K562 (cell line): Measurements from ENCODE around the gene ELK4. TPM values are rescaled to one million over a fixed set of nuclear protein-coding genes. Genes with fewer than 3 reads are reported as not detected.

ENCODE experiments used
- ATAC-seq: fragments of 200-7000 bp; cut with Tn5 transposase; 3 replicates; pipeline ENCODE4 v1.9.1; 2020; ENCODE audit warnings: moderate library complexity
- BruUV-seq: library from RNA; stranded (reverse); fragments of 400-500 nt; replicated peaks from 2 replicates; lab custom pipeline; 2021; lab: Mats Ljungman, UMichigan
- CTCF ChIA-PET: fragments of 300-600 bp; formaldehyde crosslinking; extraction: SDS; loops from one replicate; lab custom pipeline; 2021; ENCODE audit warnings: low intra/inter-chr PET ratio; lab: Yijun Ruan, JAX
- POLR2A ChIA-PET: fragments of 300-600, 350-650 bp; sonication (Branson Sonifier 250); formaldehyde crosslinking; extraction: SDS; loops from one replicate; lab custom pipeline; 2021; ENCODE audit warnings: antibody characterized with exemption, inconsistent platforms; lab: Yijun Ruan, JAX
- DNase-seq, 4 experiments: peaks; one replicate each; pipeline versions ENCODE4 v3.0.0 to v3.0.0-alpha.2; 2011 to 2018; ENCODE audit warnings: low spot score in 3 of 4, mixed read lengths in 3 of 4; ENCODE audit errors: extremely low read depth in 1 of 4
- FAIRE-seq: peaks from 2 replicates; lab custom pipeline; 2011; peaks lifted over from hg19 to GRCh38; lab: Jason Lieb, UNC
- H2AFZ ChIP-seq: 2 replicates; pipeline ENCODE4 v1.6.0; 2011; ENCODE audit warnings: low read depth, low read length, control low read depth, inconsistent platforms
- H3K27ac ChIP-seq: fragments of 200-600 bp; 3 replicates; pipeline ENCODE4 v1.8.0; 2011; ENCODE audit warnings: low read depth, mild to moderate bottlenecking, control low read depth, inconsistent platforms, low read length, moderate library complexity, mixed read lengths; ENCODE audit errors: extremely low read depth
- H3K27me3 ChIP-seq, 2 experiments: fragments of 300-600 bp in 1 of 2; 2 replicates in 1 of 2; 3 replicates in 1 of 2; pipeline versions ENCODE4 v1.6.0 to v1.8.0; 2011; ENCODE audit warnings: inconsistent platforms in 2 of 2, low read length in 2 of 2, mild to moderate bottlenecking in 1 of 2, mixed read lengths in 1 of 2, moderate library complexity in 1 of 2; ENCODE audit not compliant: control insufficient read depth in 2 of 2, insufficient read depth in 2 of 2
- H3K36me3 ChIP-seq: fragments of 300-600 bp; 3 replicates; pipeline ENCODE4 v1.8.0; 2011; ENCODE audit warnings: mild to moderate bottlenecking, low read length, inconsistent platforms; ENCODE audit not compliant: control insufficient read depth, insufficient read depth
- H3K4me1 ChIP-seq, 2 experiments: fragments of 200-600 bp in 1 of 2; replicated peaks in 1 of 2; 2 replicates in 1 of 2; 3 replicates in 1 of 2; pipeline versions ENCODE4 v1.5.1 to v1.8.0; 2011; ENCODE audit warnings: inconsistent platforms in 2 of 2, low read length in 2 of 2, mild to moderate bottlenecking in 1 of 2, mixed read lengths in 1 of 2, moderate library complexity in 1 of 2; ENCODE audit not compliant: control insufficient read depth in 2 of 2, insufficient read depth in 2 of 2
- H3K4me2 ChIP-seq: 2 replicates; pipeline ENCODE4 v1.6.1; 2011; ENCODE audit warnings: low read length, control low read depth, inconsistent platforms, mixed read lengths; ENCODE audit not compliant: insufficient read depth
- H3K4me3 ChIP-seq: fragments of 200-600 bp; sonication (generic), shearing (Covaris generic); 2 replicates; pipeline ENCODE4 v1.5.1; 2016; ENCODE audit warnings: control low read depth, inconsistent platforms
- H3K79me2 ChIP-seq: fragments of 200-600 bp; 3 replicates; pipeline ENCODE4 v1.8.0; 2011; ENCODE audit warnings: low read length, inconsistent platforms; ENCODE audit not compliant: control insufficient read depth, insufficient read depth
- H3K9ac ChIP-seq, 2 experiments: 2 replicates each; pipeline versions ENCODE4 v1.6.0 to v1.6.1; 2011; ENCODE audit warnings: low read depth in 2 of 2, low read length in 2 of 2, control low read depth in 1 of 2, inconsistent platforms in 1 of 2, mild to moderate bottlenecking in 1 of 2, mixed read lengths in 1 of 2; ENCODE audit not compliant: insufficient read depth in 1 of 2
- H3K9me1 ChIP-seq: one replicate; pipeline ENCODE4 v1.6.0; 2011; ENCODE audit warnings: inconsistent platforms, mild to moderate bottlenecking, low read length, moderate library complexity; ENCODE audit not compliant: control insufficient read depth, insufficient read depth
- H3K9me3 ChIP-seq: replicated peaks from 2 replicates; pipeline ENCODE4 v1.5.1; 2011; ENCODE audit warnings: low read depth, low read length, inconsistent platforms; ENCODE audit not compliant: control insufficient read depth, insufficient read depth
- H4K20me1 ChIP-seq: replicated peaks from 2 replicates; pipeline ENCODE4 v1.6.1; 2011; ENCODE audit warnings: low read length, inconsistent platforms, mixed read lengths; ENCODE audit not compliant: control insufficient read depth, insufficient read depth
- BCL6 ChIP-seq: fragments of 250-450 bp; sonication (Bioruptor Pico); IDR thresholded peaks from 2 replicates; pipeline ENCODE4 v1.4.0; 2020
- BRCA1 ChIP-seq, 2 experiments: fragments of 450-650 bp in 1 of 2; sonication (generic) in 1 of 2; formaldehyde crosslinking in 1 of 2; IDR thresholded peaks; 2 replicates each; pipeline versions ENCODE4 v1.5.0 to v1.6.1; 2017 to 2020; ENCODE audit warnings: mild to moderate bottlenecking in 1 of 2, missing genetic modification reagents in 1 of 2
- HMBOX1 ChIP-seq: sonication (generic); IDR thresholded peaks from 2 replicates; pipeline ENCODE4 v1.6.1; 2016
- REST ChIP-seq, 2 experiments: fragments of 450-650 bp; formaldehyde crosslinking in 1 of 2; IDR thresholded peaks; 2 replicates each; pipeline versions ENCODE4 v1.4.0 to v1.6.1; 2014 to 2020; ENCODE audit warnings: mild to moderate bottlenecking in 2 of 2, borderline replicate concordance in 1 of 2, low read depth in 1 of 2
- SRSF7 ChIP-seq: fragments of 200-400 bp; formaldehyde crosslinking; optimal IDR thresholded peaks from 2 replicates; pipeline ENCODE3; 2017; ENCODE audit warnings: mild to moderate bottlenecking, low read depth, low read length
- TRIM24 ChIP-seq, 2 experiments: fragments of 450-650 bp; IDR thresholded peaks; 2 replicates each; pipeline ENCODE4 v1.6.1; 2016
- WGBS: fragments of 100-300 bp; shearing (Covaris generic); methylation state at CpG from one replicate; pipeline ENCODE4 v1.1.6; 2016; ENCODE audit warnings: low coverage, mixed read lengths; ENCODE audit not compliant: insufficient coverage; ENCODE audit errors: missing lambda C conversion rate; 5-methylcytosine and 5-hydroxymethylcytosine counted together
- in situ Hi-C: fragments of 300-500 bp; cut with MboI; formaldehyde crosslinking; loops from 4 replicates; pipeline ENCODE4 v1.15.0; 2018; ENCODE audit warnings: inconsistent platforms, mixed read lengths
- intact Hi-C: fragments of 100-400 bp; cut with micrococcal nuclease; formaldehyde crosslinking; loops from 2 replicates; pipeline ENCODE4 v1.14.2; 2022
- polyA plus RNA-seq, 8 experiments: library from polyadenylated mRNA; depleted of rRNA in 4 of 8; stranded (reverse) in 5 of 8; unstranded in 3 of 8; fragments of >200 nt; fragmentation: Nextera tagmentation in 2 of 8; fragmentation: Illumina TruSeq in 1 of 8; extraction: Ambion mirVana in 2 of 8; extraction: Trizol in 1 of 8; gene quantifications; 2 replicates each; pipeline versions ENCODE4 v1.2.1 to v1.2.3, GENCODE V29; 2011 to 2014; ENCODE audit warnings: inconsistent platforms in 1 of 8, missing spikeins in 1 of 8
- total RNA-seq, 7 experiments: library from RNA; depleted of rRNA in 6 of 7; stranded (reverse); fragments of >200 nt in 6 of 7; fragmentation: Illumina TruSeq in 2 of 7; extraction: Trizol in 2 of 7; gene quantifications; 2 replicates each; pipeline versions ENCODE4 v1.2.1 to v1.2.3, GENCODE V29; 2011 to 2021; ENCODE audit warnings: low replicate concordance in 1 of 7

Gene ELK4
- total and polyA plus RNA-seq, 9 of the 15 experiments (the other 6 are each of a cell fraction or from before 2014, with no cell fraction given), result 2.0 to 21.7 (median 9.2) TPM

GRCh38 chr1:205676002-205676401 lies 44.2 kb upstream of the ELK4 start:
- Histone ChIP-seq H3K4me2 (no peak overlapping the region), H4K20me1 (no peaks in the 10 kb centered on the region; the same call in none of the 2 replicates), H3K4me1 (peaks cover 32 to 37% of the 10 kb centered on the region in 2 experiments), H2AFZ (no peak overlapping the region), H3K4me3 (no peak overlapping the region), H3K27ac (no peak overlapping the region), H3K79me2 (no peaks in the 10 kb centered on the region), H3K27me3 (no peaks in the 10 kb centered on the region), H3K9me3 (no peaks in the 10 kb centered on the region), H3K9ac (no peak overlapping the region), H3K9me1 (no peaks in the 10 kb centered on the region), H3K36me3 (no peaks in the 10 kb centered on the region)
- FAIRE-seq (no peak), DNase-seq (no peak), ATAC-seq (no peak)
- CTCF ChIA-PET, result no interaction called here
- BruUV-seq, result no TSS peak
- 82% methylated on average over 5 of the region's 5 CpGs for WGBS
- intact Hi-C loops, result loop anchor here (10.0 kb wide), 1 partner anchor 429 kb away; no protein-coding TSS in a partner anchor
- POLR2A ChIA-PET, result no interaction called here
- in situ Hi-C loops, result no loop called here
- no peak for TF ChIP-seq TRIM24 (IDR thresholded peaks at IDR 0.05)
- no peak for TF ChIP-seq BRCA1 (IDR thresholded peaks at IDR 0.05)
- 0 out of 2 replicates have a peak, but pooled peaks have one; percentile 45 for TF ChIP-seq BRCA1 (CRISPR knock-in tag; IDR thresholded peaks at IDR 0.05)

GRCh38 chr1:205675247-205675646 lies 43.4 kb upstream of the ELK4 start:
- Histone ChIP-seq H3K4me3 (no peak overlapping the region), H3K9ac (no peak overlapping the region), H3K79me2 (no peaks in the 10 kb centered on the region), H3K4me1 (peaks cover 31 to 32% of the 10 kb centered on the region in 2 experiments), H3K27ac (no peak overlapping the region), H4K20me1 (no peaks in the 10 kb centered on the region; the same call in none of the 2 replicates), H3K9me3 (no peaks in the 10 kb centered on the region), H2AFZ (no peak overlapping the region), H3K9me1 (no peaks in the 10 kb centered on the region), H3K4me2 (no peak overlapping the region), H3K27me3 (no peaks in the 10 kb centered on the region), H3K36me3 (no peaks in the 10 kb centered on the region)
- DNase-seq (no peak), ATAC-seq (no peak), FAIRE-seq (no peak)
- 81% methylated on average over 4 of the region's 4 CpGs for WGBS
- intact Hi-C loops (loop anchor here (10.0 kb wide), 1 partner anchor 430 kb away; no protein-coding TSS in a partner anchor), in situ Hi-C loops (no loop called here)
- ChIA-PET POLR2A (interaction anchor here (1.1 kb wide), 1 partner anchor 43 kb away, joined by 4 read pairs; the partner anchor contains the start of gene ELK4), CTCF (no interaction called here)
- BruUV-seq, result no TSS peak
- TF ChIP-seq SRSF7, result no peak
- TF ChIP-seq REST (IDR thresholded peaks at IDR 0.05; ENCODE audit: borderline replicate concordance), result no peak
- TF ChIP-seq REST (CRISPR knock-in tag; IDR thresholded peaks at IDR 0.05; ENCODE audit: low read depth), result no peak
- TF ChIP-seq HMBOX1, result no peak
- no peak for TF ChIP-seq BCL6
